ELF-1 (cell line): ENCODE results near the gene DDIT3.

ENCODE experiments used
- DNase-seq: peaks from one replicate; pipeline ENCODE4 v3.0.0-alpha.2; 2016; ENCODE audit warnings: low read depth, low spot score

DDIT3 gene

GRCh38 chr12:57467915-57468314, 52.4 kb downstream of the DDIT3 start:
- DNase-seq = no peak

GRCh38 chr12:57467212-57467874, 53.0 kb downstream of the DDIT3 start:
- DNase-seq = no peak
